GM15510 (cell line): ENCODE measurements around the gene ATG7.

ENCODE experiments used
- POLR2A ChIP-seq: IDR thresholded peaks from 3 replicates; pipeline ENCODE4 v1.6.1; 2011; ENCODE audit warnings: borderline replicate concordance; ENCODE audit not compliant: insufficient read length; ENCODE audit errors: extremely low read depth

ATG7 gene

DNA sequence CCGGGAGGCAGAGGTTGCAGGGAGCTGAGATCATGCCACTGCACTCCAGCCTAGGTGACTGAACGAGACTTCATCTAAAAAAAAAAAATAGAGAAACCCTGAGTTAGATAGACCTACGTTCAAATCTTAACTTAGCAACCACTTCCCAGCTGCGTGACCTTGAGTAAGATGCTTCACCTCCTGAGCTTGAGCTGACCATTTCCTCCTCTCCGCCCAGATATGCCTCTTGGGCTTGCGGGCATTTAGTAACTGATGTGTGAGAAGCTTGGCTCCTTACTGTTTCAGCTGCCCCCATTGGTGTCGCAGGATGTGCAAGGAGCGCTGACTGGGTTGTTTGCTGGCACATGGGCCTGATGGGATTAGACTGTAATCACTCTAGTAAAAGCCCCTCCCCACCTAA, 26.9 kb upstream of the ATG7 start:
- no peak for TF ChIP-seq POLR2A

DNA sequence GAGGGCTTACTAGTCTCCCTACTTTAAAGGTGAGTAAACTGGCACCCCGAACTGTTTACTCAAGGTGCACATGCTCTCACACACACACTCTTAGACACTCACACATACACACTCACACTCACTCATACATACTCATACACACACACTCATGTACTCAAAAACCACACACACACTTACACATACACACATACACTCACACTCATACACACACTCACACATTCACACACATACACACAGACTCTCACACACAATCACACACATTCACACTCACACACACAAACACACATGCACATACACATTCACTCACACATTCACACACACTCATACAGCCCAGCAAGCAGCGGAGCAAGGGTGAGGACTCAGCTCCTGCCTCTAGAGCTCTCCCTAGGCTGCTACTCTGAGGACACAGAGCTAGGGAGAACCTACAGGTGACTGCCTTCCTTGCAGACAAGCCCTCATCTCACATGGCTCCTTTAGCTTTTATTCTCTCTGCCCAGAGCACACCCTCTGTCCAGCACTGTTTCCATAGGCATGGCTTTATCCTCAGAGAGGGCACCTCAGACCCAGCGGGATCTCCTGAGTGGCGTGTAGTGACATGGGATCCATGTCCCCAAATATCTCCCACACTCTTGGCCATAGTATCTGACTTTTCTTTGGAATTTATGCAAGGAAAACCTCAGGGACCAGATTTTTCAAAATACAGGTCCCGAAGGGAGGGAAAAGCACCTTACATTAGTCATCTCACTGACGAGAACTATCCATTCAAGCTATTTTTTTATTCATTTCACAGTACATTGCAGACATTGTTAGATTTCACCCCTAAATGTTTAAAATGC, 26.2 kb upstream of the ATG7 start:
- no peak for TF ChIP-seq POLR2A

DNA sequence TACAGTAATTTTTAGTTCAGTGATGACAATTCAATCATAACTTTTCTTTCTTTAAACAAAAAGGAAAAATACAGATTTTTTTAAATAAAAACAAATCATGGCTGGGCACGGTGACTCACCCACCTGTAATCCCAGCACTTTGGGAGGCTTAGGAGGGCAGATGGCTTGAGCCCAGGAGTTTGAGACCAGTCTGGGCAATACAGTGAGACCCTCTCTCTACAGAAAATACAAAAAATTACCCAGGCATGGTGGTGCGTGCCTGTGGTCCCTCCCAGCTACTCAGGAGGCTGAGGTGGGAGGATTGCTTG, 25.6 kb upstream of the ATG7 start:
- TF ChIP-seq POLR2A, result no peak

DNA sequence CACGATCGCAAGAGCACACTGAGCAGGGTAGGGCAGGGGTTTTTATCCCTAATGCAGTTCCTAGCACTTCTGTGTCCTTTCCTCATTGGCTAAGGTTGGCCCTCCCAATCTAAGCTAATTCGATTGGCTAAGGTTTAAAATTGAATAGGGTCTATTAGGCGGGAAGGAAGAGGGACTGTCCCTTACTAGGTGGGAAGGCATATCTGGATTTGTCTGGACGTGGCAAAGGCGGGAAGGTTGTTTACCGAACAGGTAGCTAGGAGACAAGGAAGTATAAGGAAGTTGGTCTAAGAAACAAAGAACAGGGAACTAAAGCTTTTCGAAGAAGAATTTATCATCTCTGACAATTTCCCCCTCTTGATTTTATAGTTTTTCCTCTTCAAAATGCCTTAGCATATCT, 24.8 kb upstream of the ATG7 start:
- TF ChIP-seq POLR2A, result no peak

DNA sequence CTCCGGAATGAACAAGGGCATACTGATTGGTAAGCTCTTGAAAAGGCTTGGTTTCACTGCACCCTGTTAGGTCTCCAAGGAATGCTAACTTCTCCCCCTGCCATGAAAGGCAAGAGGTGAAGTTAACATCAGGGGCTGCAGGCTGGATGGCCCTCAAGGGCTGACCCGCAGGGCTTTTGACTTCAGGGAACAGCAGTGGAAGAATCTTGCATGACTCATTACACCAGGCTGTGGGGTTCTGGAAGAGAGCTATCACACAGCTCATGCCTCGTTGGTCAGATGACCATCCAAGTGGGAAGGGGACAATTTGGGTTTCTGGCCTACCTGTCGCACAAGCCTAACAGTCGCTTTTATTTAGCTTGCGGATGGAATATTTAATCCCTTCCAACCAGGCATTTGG, 23.6 kb upstream of the ATG7 start:
- no peak for TF ChIP-seq POLR2A

DNA sequence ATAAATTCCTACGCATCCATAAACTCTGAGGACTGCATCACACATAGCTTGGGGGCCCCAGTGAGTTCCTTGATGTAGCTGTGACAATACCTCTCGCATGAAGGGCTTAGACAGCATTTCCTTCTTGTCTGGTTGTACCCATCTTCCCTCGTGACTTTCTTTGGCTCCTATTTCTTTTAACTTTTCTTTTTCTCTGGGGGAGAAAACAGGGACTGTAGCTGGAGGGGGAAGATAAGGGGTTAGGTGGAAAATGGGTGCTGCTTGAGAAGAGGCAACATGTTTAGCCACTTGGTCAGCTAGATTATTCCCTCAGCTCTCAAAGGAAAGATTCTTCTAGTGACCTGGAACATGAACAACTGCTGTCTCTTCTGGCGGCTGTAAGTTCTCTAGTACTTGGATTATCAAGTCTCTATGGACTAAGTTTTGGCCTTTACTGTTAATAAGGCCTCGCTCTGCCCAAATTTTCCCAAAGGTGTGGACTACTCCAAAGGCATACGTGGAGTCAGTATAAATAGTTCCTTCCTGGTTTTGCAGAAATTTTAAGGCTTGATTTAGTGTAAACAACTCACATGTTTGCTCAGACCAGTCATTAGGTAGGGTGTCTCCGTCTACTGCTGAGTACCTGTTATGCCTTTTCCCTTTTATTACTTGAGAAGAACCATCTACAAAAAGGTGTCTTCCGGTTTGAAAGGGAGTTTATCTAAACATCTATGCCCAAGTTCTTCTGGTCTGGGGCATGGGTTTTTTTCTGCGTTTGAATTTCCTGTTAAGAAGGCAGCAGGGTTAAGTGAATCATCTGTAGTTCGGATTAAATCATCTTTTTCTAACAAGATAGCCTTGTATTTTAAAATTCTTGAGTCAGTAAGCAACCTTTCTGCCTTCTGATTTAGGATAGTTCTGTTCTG, 21.0 kb upstream of the ATG7 start:
- no peak for TF ChIP-seq POLR2A

DNA sequence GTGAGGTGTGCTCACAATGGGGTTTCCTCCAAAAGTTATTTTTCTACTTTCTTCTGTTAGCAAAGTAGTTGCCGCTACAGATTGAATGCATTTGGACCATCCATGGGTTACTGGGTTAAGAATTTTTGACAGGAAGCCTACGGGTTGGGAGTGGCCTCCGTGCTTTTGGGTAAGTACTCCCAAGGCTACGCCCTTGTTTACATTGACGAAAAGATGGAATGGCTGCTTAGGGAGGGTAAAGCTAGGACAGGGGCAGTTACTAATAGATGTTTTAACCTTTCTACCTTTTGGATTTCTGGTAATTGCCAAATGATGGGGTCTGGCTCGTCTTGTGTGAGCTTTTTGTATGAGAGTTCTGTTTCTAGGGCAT, 20.4 kb upstream of the ATG7 start:
- no peak for TF ChIP-seq POLR2A

DNA sequence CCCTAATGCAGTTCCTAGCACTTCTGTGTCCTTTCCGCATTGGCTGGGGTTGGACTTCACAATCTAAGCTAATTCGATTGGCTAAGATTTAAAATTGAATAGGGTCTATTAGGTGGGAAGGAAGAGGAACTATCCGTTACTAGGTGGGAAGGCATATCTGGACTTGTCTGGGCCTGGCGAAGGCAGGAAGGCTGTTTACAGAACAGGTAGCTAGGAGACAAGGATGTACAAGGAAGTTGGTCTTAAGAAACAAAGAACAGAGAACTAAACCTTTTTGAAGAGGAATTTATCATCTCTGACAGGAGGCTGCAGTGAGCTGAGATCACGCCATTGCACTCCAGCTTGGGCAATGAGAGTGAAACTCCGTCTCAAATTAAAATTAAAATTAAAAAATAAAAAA, 17.3 kb upstream of the ATG7 start:
- TF ChIP-seq POLR2A, result no peak

DNA sequence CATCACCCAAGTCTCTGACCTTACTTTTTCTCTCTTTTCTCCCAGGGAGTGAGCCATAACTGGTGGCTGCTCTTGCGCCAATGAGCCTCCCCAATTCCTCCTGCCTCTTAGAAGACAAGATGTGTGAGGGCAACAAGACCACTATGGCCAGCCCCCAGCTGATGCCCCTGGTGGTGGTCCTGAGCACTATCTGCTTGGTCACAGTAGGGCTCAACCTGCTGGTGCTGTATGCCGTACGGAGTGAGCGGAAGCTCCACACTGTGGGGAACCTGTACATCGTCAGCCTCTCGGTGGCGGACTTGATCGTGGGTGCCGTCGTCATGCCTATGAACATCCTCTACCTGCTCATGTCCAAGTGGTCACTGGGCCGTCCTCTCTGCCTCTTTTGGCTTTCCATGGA, 13.2 kb upstream of the ATG7 start:
- TF ChIP-seq POLR2A, result no peak

DNA sequence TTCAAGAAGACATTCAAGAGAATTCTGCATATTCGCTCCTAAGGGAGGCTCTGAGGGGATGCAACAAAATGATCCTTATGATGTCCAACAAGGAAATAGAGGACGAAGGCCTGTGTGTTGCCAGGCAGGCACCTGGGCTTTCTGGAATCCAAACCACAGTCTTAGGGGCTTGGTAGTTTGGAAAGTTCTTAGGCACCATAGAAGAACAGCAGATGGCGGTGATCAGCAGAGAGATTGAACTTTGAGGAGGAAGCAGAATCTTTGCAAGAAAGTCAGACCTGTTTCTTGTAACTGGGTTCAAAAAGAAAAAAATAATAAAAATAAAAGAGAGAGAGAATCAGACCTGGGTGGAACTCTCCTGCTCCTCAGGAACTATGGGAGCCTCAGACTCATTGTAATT, 11.7 kb upstream of the ATG7 start:
- no peak for TF ChIP-seq POLR2A

DNA sequence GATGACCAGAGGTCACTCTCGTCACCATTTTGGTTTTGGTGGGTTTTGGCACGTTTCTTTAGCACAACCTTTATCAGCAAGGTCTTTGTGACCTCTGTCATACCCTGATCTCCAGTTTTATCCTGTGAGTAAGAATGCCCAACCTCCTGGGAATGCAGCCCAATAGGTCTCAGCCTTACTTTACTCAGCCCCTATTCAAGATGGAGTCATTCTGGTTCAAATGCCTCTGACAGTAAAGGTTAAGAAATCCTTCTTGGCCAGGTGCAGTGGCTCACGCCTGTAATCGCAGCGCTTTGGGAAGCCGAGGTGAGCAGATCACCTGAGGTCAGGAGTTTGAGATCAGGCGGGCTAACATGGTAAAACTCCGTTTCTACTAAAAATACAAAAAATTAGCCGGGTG, 3.2 kb upstream of the ATG7 start:
- TF ChIP-seq POLR2A, result no peak

DNA sequence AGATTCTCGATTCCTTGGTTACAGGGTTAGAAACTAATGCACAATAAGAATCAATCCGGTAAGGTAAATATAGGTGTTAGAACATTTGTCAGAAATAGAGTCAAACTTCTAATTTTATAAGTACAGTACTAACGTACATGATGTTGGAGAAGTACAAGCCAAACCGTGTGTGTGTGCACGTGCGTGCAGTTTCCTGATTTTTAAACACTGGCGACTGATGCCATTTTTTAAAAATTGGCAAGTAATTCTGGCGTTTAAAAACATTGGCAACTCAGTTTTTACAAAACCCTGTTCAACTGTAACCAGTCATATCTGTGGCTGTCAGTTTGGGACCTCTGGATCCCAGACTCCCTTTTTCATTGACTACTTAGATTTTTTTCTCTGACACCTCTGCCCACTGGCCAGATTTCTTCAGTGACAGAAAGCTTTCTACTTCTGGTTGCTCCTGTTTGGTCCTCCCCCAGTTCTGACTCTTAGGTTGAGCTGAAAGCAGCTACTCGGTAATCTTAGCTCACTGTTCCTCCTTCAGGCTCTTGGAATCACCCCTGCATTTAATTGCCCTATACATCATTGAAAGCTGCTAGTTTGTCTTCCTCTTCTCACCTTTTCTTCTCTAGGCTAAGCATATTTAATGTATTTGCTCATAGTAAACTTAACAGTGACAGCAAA, 843 bp downstream of the ATG7 start:
- TF ChIP-seq POLR2A, result no peak

DNA sequence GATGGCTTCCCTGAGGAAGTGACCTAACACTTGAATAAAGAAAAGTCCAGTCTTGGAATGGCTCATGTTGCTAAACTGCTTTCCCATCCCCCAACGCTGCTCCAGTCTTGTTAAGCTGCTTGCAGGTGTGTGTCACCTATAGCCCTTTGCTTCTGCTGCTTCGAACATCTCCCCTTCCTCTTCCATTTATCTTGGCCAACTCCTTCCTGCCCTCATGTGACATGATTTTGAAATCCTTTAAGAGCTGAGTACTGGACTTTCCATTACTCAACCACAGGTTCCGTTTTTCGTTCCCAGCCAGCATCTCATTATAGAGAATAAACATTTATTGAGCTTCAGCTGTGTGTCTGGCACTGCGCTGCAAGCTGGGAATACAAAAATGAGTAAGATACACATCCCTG, 1.7 kb downstream of the ATG7 start:
- no peak for TF ChIP-seq POLR2A

DNA sequence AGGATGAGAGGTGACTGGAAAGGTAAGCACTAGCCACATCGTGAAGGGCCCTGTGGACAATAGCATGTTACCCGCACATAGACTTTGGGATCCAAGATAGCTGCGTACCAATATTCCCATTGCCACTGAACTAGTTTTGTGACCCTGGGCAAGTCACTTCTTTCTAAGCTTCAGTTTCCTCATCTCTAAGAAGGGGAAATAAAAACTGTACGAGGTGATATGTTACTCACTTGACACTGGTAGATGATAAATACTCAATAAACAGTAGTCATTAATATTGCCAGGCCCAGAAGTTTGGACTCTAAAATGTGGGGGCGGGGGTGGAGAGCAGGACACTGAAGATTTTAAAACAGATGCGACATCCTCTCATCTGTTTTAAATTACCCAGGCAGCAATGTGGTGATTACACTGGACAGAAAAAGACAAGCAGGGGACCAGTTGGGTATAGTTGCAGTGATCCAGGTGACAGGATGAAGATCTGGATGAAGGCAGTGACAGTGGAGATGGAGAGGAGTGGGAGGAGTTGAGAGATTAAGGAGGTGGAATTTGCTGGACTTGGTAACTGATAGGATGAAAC, 2.5 kb downstream of the ATG7 start:
- no peak for TF ChIP-seq POLR2A

DNA sequence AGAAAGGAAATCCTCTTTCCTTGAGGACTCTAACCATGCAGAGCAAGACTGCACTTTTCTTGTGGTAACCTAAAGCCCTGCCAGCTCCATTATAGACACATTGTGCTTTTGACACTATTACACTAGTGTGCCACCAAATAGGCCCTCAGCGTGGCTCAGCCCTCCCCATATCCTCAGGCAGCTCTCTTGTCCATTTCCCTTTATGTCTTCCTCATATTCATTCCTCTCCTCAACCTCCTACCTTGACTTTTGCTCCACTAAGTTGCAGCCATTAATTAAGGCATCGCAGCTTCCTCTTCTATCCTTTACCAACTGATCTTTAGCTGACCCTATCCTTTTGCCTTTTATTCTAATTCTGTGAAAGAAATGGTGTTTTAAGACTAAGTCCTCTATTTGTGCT, 3.7 kb downstream of the ATG7 start:
- no peak for TF ChIP-seq POLR2A
